H9 (cell line): Measurements from ENCODE around the gene NUP85. TPM values are rescaled to one million over a fixed set of nuclear protein-coding genes. Genes with fewer than 3 reads are reported as not detected.

Source experiments
- DNase-seq: peaks from one replicate; pipeline ENCODE4 v3.0.0-alpha.2; 2017
- H2AFZ ChIP-seq: one replicate; pipeline ENCODE4 v1.6.1; 2013; ENCODE audit warnings: mild to moderate bottlenecking, low read length, control low read depth, moderate library complexity
- H2AK5ac ChIP-seq: 2 replicates; pipeline ENCODE4 v1.6.1; 2013; ENCODE audit warnings: low read length, control low read depth, mixed read lengths; ENCODE audit not compliant: insufficient read length
- H2BK120ac ChIP-seq: one replicate; pipeline ENCODE4 v1.6.1; 2013; ENCODE audit warnings: low read depth, mild to moderate bottlenecking, low read length, control low read depth, inconsistent platforms; ENCODE audit not compliant: poor library complexity, severe bottlenecking
- H2BK12ac ChIP-seq: 2 replicates; pipeline ENCODE4 v1.6.1; 2013; ENCODE audit warnings: low read length, control low read depth, mixed read lengths, low read depth; ENCODE audit not compliant: insufficient read length
- H2BK15ac ChIP-seq: 2 replicates; pipeline ENCODE4 v1.6.1; 2013; ENCODE audit warnings: low read depth, low read length, control low read depth
- H2BK20ac ChIP-seq: one replicate; pipeline ENCODE4 v1.6.1; 2013; ENCODE audit warnings: low read depth, mild to moderate bottlenecking, low read length, control low read depth, inconsistent platforms; ENCODE audit not compliant: poor library complexity, severe bottlenecking
- H2BK5ac ChIP-seq: 2 replicates; pipeline ENCODE4 v1.6.1; 2013; ENCODE audit warnings: low read length, control low read depth, mixed read lengths; ENCODE audit not compliant: insufficient read length
- H3K14ac ChIP-seq: 2 replicates; pipeline ENCODE4 v1.6.1; 2013; ENCODE audit warnings: low read length, control low read depth; ENCODE audit not compliant: insufficient read depth
- H3K18ac ChIP-seq: 2 replicates; pipeline ENCODE4 v1.6.1; 2013; ENCODE audit warnings: low read depth, mild to moderate bottlenecking, mixed read lengths, low read length, control low read depth; ENCODE audit not compliant: insufficient read length
- H3K23ac ChIP-seq: 2 replicates; pipeline ENCODE4 v1.6.1; 2013; ENCODE audit warnings: low read length, control low read depth, mixed read lengths, low read depth; ENCODE audit not compliant: insufficient read length
- H3K23me2 ChIP-seq: 2 replicates; pipeline ENCODE4 v1.6.1; 2013; ENCODE audit warnings: low read depth, mild to moderate bottlenecking, mixed read lengths, low read length, control low read depth; ENCODE audit not compliant: insufficient read length, poor library complexity, severe bottlenecking
- H3K27ac ChIP-seq: 2 replicates; pipeline ENCODE4 v1.5.1; 2013; ENCODE audit warnings: low read length, control low read depth, mixed read lengths, low read depth; ENCODE audit not compliant: insufficient read length
- H3K27me3 ChIP-seq: 2 replicates; pipeline ENCODE4 v1.6.1; 2013; ENCODE audit warnings: low read length, control low read depth, inconsistent platforms; ENCODE audit not compliant: insufficient read depth
- H3K4ac ChIP-seq: 2 replicates; pipeline ENCODE4 v1.6.1; 2013; ENCODE audit warnings: low read depth, mild to moderate bottlenecking, control low read depth, inconsistent platforms, low read length, moderate library complexity
- H3K4me1 ChIP-seq: 2 replicates; pipeline ENCODE4 v1.6.1; 2013; ENCODE audit warnings: low read length, control low read depth, inconsistent platforms; ENCODE audit not compliant: insufficient read depth
- H3K4me2 ChIP-seq: 2 replicates; pipeline ENCODE4 v1.6.1; 2013; ENCODE audit warnings: low read length, control low read depth, mixed read lengths; ENCODE audit not compliant: insufficient read length, insufficient read depth
- H3K56ac ChIP-seq: 2 replicates; pipeline ENCODE4 v1.6.1; 2013; ENCODE audit warnings: low read depth, mild to moderate bottlenecking, mixed read lengths, low read length, control low read depth; ENCODE audit not compliant: insufficient read length
- H3K79me1 ChIP-seq: 2 replicates; pipeline ENCODE4 v1.6.1; 2013; ENCODE audit warnings: low read depth, mild to moderate bottlenecking, moderate library complexity, low read length, control low read depth, inconsistent platforms; ENCODE audit not compliant: insufficient read depth, poor library complexity, severe bottlenecking
- H3K79me2 ChIP-seq: 2 replicates; pipeline ENCODE4 v1.6.1; 2013; ENCODE audit warnings: low read length, control low read depth, inconsistent platforms; ENCODE audit not compliant: insufficient read depth
- H3K9ac ChIP-seq: 2 replicates; pipeline ENCODE4 v1.6.1; 2013; ENCODE audit warnings: low read length, control low read depth, mixed read lengths; ENCODE audit not compliant: insufficient read length; ENCODE audit errors: extremely low read depth
- H3K9me3 ChIP-seq: one replicate; pipeline ENCODE4 v1.6.1; 2013; ENCODE audit warnings: low read depth, low read length, inconsistent platforms; ENCODE audit not compliant: control insufficient read depth
- H3T11ph ChIP-seq: one replicate; pipeline ENCODE4 v1.6.1; 2013; ENCODE audit warnings: mild to moderate bottlenecking, low read length, control low read depth, inconsistent platforms
- H4K20me1 ChIP-seq: one replicate; pipeline ENCODE4 v1.6.1; 2013; ENCODE audit not compliant: control insufficient read depth, insufficient read length, insufficient read depth
- H4K5ac ChIP-seq: 2 replicates; pipeline ENCODE4 v1.6.1; 2013; ENCODE audit warnings: low read depth, mild to moderate bottlenecking, mixed read lengths, low read length, control low read depth; ENCODE audit not compliant: insufficient read length
- H4K8ac ChIP-seq: replicated peaks from 2 replicates; pipeline ENCODE4 v1.6.1; 2013; ENCODE audit warnings: low read length, control low read depth, mixed read lengths, low read depth; ENCODE audit not compliant: insufficient read length
- H4K91ac ChIP-seq: 2 replicates; pipeline ENCODE4 v1.6.1; 2013; ENCODE audit warnings: low read depth, mild to moderate bottlenecking, moderate library complexity, mixed read lengths, low read length, control low read depth; ENCODE audit not compliant: insufficient read length
- H3K27ac Mint-ChIP-seq, 3 experiments: 2 replicates in 2 of 3; 3 replicates in 1 of 3; pipeline ENCODE4 v1.8.0; 2020 to 2021; ENCODE audit warnings: mixed read lengths in 3 of 3, mild to moderate bottlenecking in 1 of 3, moderate library complexity in 1 of 3
- H3K27me3 Mint-ChIP-seq: 2 replicates; pipeline ENCODE4 v1.8.0; 2021; ENCODE audit warnings: low read depth, mild to moderate bottlenecking, moderate library complexity, mixed read lengths
- H3K36me3 Mint-ChIP-seq, 3 experiments: 2 replicates in 2 of 3; 3 replicates in 1 of 3; pipeline ENCODE4 v1.8.0; 2020 to 2021; ENCODE audit warnings: low read depth in 3 of 3, mixed read lengths in 3 of 3; ENCODE audit not compliant: insufficient read depth in 1 of 3
- H3K4me1 Mint-ChIP-seq, 2 experiments: 2 replicates each; pipeline ENCODE4 v1.8.0; 2020; ENCODE audit warnings: mixed read lengths in 2 of 2
- H3K4me3 Mint-ChIP-seq, 2 experiments: 2 replicates in 1 of 2; 3 replicates in 1 of 2; pipeline ENCODE4 v1.8.0; 2020 to 2021; ENCODE audit warnings: mild to moderate bottlenecking in 2 of 2, mixed read lengths in 2 of 2, moderate library complexity in 1 of 2
- H3K9me3 Mint-ChIP-seq, 2 experiments: 2 replicates in 1 of 2; 3 replicates in 1 of 2; pipeline ENCODE4 v1.8.0; 2020; ENCODE audit warnings: mild to moderate bottlenecking in 2 of 2, mixed read lengths in 2 of 2, moderate library complexity in 1 of 2
- CTCF ChIP-seq: fragments of 200-600 bp; sonication (generic); conservative IDR thresholded peaks from 3 replicates; pipeline ENCODE4 v1.8.0; 2021; ENCODE audit warnings: antibody characterized with exemption, mild to moderate bottlenecking
- WGBS: extraction: QIAGEN DNeasy Blood & Tissue Kit; methylation state at CpG from one replicate; pipeline ENCODE4 v1.1.7; 2013; ENCODE audit warnings: missing lambda C conversion rate, low lambda C conversion rate, mixed read lengths; ENCODE audit not compliant: insufficient read length; ENCODE audit errors: extremely low coverage; 5-methylcytosine and 5-hydroxymethylcytosine counted together
- total RNA-seq: library from RNA; stranded (reverse); gene quantifications from 2 replicates; pipeline ENCODE4 v1.2.1, GENCODE V29; 2021

The NUP85 gene
- total RNA-seq, 1 experiment from 2014 or later, result 145 TPM

DNA sequence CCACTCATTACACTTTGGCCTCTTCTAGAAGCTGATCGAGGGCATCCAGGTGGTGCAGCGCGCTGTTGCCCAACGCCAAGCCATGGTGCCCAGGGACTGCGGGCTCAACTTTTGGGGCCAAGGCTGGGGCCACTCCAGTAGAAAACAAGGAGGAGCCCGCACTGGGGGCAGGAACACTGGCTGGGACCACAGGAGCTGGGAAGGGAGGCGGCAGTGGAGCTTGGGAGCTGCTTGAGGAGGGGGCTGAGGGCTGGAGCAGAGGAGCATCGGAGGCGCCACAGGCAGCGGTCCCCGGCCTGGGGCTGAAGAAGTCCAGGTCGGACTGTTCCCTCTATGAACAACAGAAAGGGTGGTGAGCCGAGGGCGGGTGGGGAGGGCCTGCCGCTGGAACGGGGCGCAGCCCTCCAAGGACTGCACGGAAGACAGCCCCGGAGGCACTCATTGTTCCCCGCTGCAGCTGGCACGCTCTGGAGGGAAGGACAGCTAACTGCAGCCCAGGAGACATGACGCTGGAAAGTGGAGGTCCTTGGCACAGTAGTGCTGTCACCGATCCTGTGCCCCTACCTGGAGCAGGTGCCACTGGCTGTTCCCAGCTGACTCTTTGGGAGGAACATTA, 34.4 kb downstream of the NUP85 start:
- no peak overlapping the region for H2BK15ac ChIP-seq
- H3K36me3 Mint-ChIP-seq, result peaks cover 34 to 87% (median 81%) of the 10 kb centered on the region in 3 experiments; a peak in 6 of 7 replicates
- H3K4me1 Mint-ChIP-seq, result peaks cover 8 to 15% of the 10 kb centered on the region in 2 experiments
- no peak overlapping the region for H4K91ac ChIP-seq
- H3K27ac ChIP-seq, result no peak overlapping the region
- H3K9me3 Mint-ChIP-seq, result no peaks in the 10 kb centered on the region
- no peak overlapping the region for H3K4me2 ChIP-seq
- H3K27me3 Mint-ChIP-seq, result no peaks in the 10 kb centered on the region
- no peak overlapping the region for H2AK5ac ChIP-seq
- no peak overlapping the region for H3K56ac ChIP-seq
- no peaks in the 10 kb centered on the region for H3K23me2 ChIP-seq
- H4K8ac ChIP-seq, result no peak overlapping the region
- H2AFZ ChIP-seq, result no peak overlapping the region
- H3T11ph ChIP-seq, result no peak overlapping the region
- no peaks in the 10 kb centered on the region for H3K9me3 ChIP-seq
- no peak overlapping the region for H2BK20ac ChIP-seq
- H3K9ac ChIP-seq, result no peak overlapping the region
- H3K27ac Mint-ChIP-seq, result peak overlapping the region in 2 of 3 experiments; percentile 73 to 86; a peak in 3 of 7 replicates
- H3K4ac ChIP-seq, result no peak overlapping the region
- H3K27me3 ChIP-seq, result no peaks in the 10 kb centered on the region
- no CpG with 5 or more reads among the region's 23 CpGs for WGBS
- no peak overlapping the region; a peak in 1 of 5 replicates for H3K4me3 Mint-ChIP-seq
- no peaks in the 10 kb centered on the region for H3K4me1 ChIP-seq
- H3K79me1 ChIP-seq, result no peaks in the 10 kb centered on the region
- no peak overlapping the region for H3K23ac ChIP-seq
- H2BK120ac ChIP-seq, result no peak overlapping the region
- no peaks in the 10 kb centered on the region for H3K79me2 ChIP-seq
- H3K18ac ChIP-seq, result no peak overlapping the region
- H4K5ac ChIP-seq, result no peak overlapping the region
- H2BK12ac ChIP-seq, result no peak overlapping the region
- no peak for TF ChIP-seq CTCF
- no peak overlapping the region for H3K14ac ChIP-seq
- H2BK5ac ChIP-seq, result no peak overlapping the region
- no peak for DNase-seq
- H4K20me1 ChIP-seq, result peaks cover 4% of the 10 kb centered on the region
